Hypothalamus (tissue), 51 donors: ENCODE data around the gene C11orf16.
"Not testable (repeated sequence)": the region's sequence is repeated elsewhere in the genome, so short reads cannot be mapped to it uniquely, and the experiment has no call there.

ENCODE experiments used
- DNase-seq, 51 donors: peaks; one replicate each; lab custom pipeline; 2025; lab: John Stamatoyannopoulos, UW

C11orf16 gene

DNA sequence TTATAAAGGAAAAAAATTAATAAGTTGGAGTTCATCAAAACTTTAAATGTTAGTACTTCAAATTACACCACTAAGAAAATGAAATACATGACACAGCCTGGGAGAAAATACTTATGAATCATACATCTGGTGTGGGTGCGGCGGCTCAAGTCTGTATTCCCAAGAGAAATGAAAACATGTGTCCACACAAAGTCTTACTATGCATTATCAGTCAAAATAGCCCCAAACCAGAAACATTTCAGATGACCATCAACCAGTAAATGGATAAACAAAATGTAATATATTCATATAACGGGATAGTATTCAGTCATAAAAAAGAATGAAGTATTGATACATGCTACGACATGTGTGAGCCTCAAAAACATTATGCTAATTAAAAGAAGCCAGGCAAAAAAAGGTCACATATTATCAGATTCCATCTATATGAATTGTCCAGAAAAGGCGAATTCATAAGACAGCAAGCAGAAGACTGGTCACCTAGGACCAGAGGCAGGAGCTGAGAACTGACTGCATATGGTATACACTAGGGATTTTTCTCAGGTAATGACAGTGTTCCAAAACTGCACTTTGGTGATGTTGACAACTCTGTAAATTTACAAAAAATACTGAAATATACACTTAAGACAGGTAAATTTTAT, 27.1 kb downstream of the C11orf16 start:
- no peak for DNase-seq

DNA sequence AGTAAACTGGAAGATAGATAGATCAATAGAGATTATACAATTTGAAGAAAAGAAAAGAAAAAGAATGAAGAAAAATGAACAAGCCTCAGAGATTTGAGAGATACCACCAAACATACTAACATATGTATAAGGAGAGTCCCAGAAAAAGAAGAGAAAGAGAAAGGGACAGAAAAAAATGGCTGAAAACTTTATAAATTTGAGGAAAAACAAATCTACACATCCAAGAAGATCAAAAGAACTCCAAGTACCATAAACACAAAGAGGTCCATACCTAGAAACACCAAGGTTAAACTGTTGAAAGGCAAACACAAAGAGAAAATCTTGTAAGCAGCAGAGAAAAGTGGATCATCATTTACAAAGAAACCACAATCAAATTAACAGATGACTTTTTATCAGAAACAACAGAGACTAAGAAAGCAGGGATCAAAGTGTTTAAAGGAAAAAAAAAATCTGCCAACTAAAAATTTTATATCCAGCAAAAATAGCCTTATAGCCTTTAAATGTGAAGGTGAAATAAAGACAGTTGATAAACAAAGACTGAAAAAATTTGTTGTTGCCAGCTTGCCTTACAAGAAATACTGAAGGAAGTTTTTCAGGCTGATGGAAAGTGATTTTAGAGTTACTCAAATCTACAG, 33.5 kb downstream of the C11orf16 start:
- DNase-seq, result no peak

DNA sequence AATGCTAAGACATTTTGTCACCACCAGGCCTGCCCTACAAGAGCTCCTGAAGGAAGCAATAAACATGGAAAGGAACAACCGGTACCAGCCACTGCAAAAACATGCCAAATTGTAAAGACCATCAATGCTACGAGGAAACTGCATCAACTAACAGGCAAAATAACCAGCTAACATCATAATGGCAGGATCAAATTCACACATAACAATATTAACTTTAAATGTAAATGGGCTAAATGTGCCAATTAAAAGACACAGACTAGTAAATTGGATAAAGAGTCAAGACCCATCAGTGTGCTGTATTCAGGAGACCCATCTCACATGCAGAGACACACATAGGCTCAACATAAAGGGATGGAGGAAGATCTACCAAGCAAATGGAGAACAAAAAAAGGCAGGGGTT, 41.6 kb downstream of the C11orf16 start:
- DNase-seq, result not testable (repeated sequence)

DNA sequence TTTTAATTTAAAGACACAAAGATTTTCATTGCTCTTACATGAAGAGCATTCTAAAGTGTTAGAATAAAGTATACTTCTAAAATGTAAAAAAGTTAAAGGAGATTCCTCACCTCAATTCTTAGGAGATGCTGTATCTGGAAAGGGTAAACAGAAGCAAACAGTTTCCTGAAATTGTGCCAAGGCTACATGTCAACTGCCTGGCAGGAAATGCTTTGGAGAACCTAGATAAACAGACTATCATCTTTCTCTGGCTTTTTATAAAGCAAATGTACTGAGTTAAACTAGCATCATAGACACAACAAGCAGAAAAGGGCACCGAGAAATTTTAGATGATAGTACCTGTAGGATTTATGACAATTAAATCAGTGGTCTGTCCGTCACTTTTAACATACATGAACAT, 46.4 kb downstream of the C11orf16 start:
- no peak for DNase-seq

DNA sequence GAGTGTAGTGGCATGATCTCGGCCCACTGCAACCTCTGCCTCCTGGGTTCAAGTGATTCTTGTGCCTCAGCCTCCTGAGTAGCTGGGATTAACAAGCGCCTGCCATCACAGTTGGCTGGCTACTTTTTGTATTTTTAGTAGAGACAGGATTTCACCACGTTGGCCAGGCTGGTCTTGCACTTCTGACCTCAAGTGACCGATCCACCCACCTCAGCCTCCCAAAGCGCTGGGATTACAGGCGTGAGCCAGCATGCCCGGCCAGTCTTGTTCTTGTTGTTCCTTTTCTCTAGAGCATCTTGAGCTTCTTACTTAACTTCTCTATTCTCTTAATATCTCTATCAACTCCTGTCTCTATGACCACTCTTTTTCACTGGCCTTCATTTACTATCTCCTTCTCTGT, 51.2 kb downstream of the C11orf16 start:
- not testable (repeated sequence) for DNase-seq

DNA sequence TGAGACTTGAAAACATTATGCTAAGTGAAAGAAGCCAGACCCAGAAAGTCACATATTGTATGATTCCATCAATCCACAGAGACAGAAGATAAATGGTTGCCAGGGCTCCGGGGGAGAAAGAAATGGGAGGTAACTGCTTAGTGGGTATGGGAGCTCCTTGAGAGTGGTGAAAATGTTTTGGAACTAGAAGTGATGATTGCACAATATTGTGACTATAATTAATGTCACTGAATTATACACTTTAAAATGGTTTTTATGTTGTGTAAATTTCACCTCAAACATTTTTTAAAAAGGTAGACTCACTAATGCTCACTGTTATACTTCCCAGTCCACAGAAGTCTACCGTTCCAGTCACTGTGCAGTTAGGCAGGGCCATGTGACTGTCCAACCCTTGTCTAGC, 54.0 kb downstream of the C11orf16 start:
- no peak for DNase-seq

DNA sequence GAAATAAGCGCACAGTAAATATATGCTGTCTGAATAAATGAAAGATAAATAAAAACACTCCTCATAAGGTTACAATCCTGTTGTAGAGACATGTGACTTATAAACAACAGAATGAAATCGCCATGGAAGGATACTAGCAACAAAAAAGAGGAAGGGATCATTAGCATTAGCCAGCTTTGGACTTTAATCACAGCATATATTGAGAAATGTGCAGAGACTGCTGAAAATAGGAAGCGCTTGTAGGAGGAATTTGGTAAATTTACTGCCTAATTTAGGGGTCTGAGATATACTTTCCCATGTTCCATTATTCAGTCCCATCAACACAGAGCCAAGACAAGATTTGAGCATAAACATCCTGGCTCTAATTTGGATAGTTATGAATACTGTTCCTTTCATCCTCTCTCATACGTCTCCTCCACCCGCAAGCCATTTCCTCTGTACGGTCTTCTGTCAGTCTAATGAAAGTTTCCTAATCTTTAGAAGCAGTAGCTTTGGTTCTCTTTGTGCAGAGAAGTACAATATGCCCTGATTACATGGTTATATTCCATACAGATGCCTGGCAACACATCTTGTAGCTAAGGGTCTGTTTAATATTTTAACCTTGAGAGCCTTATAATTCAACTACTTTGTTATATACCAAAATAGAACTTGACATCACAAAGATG, 58.9 kb downstream of the C11orf16 start:
- DNase-seq, result no peak

DNA sequence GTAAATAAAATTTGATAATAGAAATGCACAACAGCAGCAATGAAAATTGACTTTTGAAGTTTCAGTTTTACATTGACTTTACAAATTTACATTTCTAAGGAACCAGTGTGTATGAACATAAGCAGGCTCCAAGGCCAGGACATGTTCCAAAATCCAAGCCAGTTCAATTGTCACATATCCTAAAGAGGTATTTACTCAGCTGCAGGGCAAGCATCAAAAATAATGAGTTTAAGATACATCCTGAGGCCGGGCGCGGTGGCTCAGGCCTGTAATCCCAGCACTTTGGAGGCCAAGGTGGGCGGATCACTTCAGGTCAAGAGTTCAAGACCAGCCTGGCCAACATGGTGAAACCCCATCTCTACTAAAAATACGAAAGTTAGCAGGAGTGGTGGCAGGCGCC, 60.8 kb downstream of the C11orf16 start:
- DNase-seq, result no peak

DNA sequence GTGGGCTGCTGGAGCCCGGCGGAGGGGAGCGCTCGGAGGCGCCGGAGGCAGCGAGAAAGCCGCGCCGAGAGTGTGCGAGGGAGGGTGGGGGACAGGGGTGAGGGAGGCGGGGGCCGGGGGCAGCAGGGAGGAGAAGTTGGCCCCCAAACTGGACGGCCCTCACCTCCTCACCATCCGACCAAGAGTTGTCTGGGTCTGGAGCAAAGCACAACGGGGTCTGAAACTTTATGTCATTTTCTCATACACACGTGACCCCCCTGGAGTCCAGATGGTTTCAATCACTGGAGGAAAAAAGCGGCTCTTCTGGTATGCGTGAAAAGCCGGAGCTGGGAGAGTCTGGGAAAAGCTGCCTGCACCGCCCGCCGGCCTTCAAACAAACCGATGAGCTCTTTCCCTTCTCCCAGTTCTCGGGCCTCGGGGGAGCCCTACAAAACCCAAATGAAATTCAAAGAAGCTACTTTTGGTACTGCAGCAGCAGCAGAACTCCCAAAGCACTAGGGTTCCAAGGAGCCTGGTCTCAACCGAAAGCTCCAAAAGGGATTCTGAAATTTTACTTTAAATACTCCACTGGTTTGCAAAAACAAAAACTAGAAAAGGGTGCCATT, 61.5 kb downstream of the C11orf16 start:
- peak in 39 of 51 donors; percentile 9 to 56 (median 27) for DNase-seq

DNA sequence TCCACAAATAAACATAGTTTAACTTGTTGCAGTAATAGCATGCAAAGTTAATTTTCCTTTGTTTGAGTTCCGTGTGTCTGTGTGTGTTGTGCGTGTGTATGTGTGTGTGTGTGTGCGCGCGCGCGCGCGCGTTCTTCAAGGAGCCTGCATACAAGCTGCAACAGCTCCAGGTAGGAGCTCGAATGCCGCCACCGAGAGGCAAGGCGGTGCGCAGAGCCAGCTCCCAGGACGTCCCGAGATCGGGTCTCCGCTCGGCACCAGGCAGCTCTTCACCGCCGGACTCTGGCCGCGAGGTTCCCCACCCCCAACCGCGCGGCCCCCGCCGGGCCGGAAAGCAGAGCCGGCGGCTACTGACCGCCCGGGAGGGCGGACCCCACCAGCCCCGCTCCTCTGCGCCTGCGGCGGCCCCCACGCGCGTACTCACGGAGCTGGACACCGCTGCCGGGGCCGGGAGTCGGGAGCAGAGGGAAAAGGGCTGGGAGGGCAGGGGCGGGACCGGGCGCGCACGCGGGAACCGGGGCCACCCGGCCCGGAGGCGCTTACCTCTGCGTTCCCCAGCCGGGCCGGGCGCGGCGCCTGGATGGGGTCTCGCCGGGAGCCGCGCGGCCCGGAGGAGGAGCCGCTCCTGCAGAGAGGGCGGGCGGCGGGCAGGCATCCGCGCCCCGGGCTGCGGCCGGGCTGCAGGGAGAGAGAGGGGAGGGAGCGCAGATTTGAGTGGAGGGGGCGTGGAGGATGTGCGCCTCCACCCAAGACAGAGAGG, 62.2 kb downstream of the C11orf16 start:
- peak in 35 of 51 donors; percentile 6 to 56 (median 34) for DNase-seq
